ENCODE data around the gene URB2.
A peak's percentile ranks its signal among the peaks of the same experiment; 100 is the strongest.
"Not testable (repeated sequence)": the region's sequence is repeated elsewhere in the genome, so short reads cannot be mapped to it uniquely, and the experiment has no call there.

Gene URB2

GRCh38 chr1:229671310-229671709 lies 45.3 kb downstream of the URB2 start:
- H3K4me3 ChIP-seq (ENCODE audit: low read length): no peak overlapping the region
- DNase-seq (ENCODE audit: low read depth, low spot score): peak; percentile 51

DNA sequence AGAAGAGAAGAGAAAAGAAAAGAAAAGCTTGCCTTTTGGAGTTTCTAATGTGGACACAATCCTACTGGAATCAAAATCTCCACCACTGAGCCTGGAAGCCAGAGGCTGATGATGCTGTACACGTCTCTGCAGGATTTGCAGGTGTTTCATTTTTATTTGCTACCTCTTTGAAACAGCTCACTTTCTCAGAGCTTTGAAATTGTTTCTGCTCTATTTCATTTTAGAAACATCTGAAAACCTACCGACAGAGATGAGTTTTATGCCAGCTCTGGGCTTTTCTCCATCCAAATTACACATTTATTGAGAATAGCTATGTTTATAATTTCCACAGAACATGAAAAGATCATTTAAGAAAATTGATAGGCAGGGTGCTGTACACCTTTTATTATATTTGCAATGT lies 46.2 kb downstream of the URB2 start:
- DNase-seq (ENCODE audit: low read depth, low spot score): no peak
- H3K4me3 ChIP-seq (ENCODE audit: low read length): no peak overlapping the region

DNA sequence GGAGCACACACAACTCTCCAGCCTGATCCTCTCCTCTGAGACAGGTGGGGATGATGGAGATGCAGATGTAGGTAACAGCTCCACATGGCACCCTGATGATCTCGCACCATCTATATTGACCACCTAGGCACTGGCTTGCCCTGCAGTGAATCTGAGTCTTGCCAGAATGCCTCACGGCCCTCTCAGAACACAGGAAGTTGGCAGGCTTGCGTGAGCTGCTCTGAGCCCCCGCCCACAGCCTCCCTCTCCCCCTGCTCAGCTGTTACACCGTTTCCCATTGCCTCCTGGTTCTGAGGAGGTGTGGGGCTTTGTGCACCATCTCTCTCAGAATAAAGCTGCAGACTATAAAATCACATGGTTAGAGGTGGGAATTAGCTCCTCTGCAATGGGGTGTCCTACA lies 48.0 kb downstream of the URB2 start:
- peak; percentile 58 for DNase-seq (ENCODE audit: low read depth, low spot score)
- H3K4me3 ChIP-seq (ENCODE audit: low read length): no peak overlapping the region

DNA sequence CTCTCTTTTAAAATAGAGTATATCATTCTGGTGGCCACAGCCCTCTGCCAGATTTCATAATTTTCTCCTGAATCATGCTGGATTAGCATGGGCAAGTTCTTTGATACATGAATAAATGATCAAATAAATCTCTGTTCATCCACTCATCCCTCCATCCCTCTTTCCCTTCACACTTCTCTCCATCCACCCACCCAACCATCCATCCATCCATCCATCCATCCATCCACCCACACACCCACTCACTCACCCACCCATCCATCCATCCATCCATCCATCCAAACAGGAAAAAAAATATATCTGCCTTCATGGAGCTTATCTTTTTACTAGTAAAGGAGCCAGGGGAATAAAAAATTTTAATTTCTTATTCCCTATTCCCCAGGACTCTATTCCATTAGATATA lies 49.3 kb downstream of the URB2 start:
- no peak overlapping the region for H3K4me3 ChIP-seq (ENCODE audit: low read length)
- no peak for DNase-seq (ENCODE audit: low read depth, low spot score)

DNA sequence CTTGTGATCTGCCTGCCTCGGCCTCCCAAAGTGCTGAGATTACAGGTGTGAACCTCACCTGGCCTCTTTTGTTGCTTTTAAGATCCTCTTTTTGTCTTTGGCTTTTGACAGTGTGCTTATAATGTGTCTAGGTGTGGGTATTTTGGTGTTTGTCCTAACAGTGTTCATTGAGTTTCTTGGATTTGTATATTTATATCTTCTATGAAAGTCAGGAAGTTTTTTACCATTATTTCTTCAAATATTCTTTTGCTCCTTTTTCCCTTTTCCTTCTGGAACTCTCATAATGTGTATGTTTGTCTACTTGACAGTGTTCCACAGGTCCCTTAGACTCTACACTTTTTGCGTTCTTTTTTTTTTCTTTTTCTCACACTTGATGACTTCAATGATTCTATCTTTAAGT lies 59.1 kb downstream of the URB2 start:
- no peak overlapping the region for H3K4me3 ChIP-seq (ENCODE audit: low read length)
- no peak for DNase-seq (ENCODE audit: low read depth, low spot score)

DNA sequence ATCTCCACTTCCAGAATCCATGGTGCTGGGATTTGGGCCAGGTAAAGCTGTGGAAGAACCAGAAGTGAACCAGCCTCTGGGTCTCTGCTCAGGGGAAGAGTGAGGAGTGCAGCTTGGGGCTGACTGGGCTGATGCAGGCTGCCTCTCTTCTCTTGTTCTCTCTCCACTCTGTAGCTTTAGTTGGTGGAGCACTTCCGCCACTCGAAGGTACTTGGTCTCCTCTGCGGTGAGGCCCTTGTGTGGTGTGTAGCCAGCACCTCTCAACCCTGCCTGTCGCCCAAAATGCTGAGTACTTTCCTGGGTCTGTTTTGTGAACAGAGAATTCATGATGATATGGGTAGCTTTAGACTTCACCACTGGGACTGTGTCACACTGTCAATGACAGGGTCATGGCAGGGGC lies 63.2 kb downstream of the URB2 start:
- no peak for DNase-seq (ENCODE audit: low read depth, low spot score)
- H3K4me3 ChIP-seq (ENCODE audit: low read length): no peak overlapping the region

- DNase-seq (ENCODE audit: low read depth, low spot score): no peak
- no peak overlapping the region for H3K4me3 ChIP-seq (ENCODE audit: low read length)
Observed at GRCh38 chr1:229689904-229690303, 63.9 kb downstream of the URB2 start.

GRCh38 chr1:229690662-229691061 lies 64.6 kb downstream of the URB2 start:
- no peak for DNase-seq (ENCODE audit: low read depth, low spot score)
- no peak overlapping the region for H3K4me3 ChIP-seq (ENCODE audit: low read length)

- peak; percentile 68 for DNase-seq (ENCODE audit: low read depth, low spot score)
- no peak overlapping the region for H3K4me3 ChIP-seq (ENCODE audit: low read length)
Observed at GRCh38 chr1:229691362-229691761, 65.3 kb downstream of the URB2 start.

DNA sequence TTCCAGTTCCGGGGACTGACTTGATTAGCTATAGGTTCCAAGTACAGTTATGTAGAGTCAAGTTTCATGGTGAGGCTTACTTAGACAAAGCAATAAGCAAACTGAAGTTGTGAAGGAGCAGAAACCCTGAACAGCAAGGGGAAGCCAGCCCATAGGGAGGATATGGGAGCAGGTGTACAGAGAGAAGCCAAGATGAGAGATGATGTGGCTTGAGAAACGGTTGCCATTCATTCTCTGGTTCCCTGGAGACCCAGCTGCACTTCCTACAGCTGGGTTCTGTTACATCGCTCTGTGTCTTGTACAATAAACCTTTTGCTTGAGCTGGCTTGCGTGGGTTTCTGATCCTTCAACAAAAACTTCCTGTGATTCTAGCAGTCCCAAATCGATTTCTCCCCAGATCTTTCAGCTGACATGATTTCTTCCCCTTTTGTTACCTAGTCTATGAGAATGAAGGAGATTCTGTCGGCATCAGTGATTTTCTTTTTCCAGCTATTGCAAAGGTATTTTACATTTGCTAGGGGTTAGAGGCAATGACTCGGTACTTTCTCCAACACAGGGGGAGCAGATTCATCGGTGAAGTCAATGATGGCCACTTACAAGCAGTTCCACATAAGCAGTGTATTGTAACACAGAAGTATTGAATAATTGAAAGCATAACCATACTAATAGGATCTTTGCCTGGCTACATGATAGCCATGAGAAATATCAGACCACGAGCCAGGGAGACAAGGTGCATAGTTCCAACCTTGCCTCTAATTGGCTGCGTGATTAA lies 67.3 kb downstream of the URB2 start:
- DNase-seq (ENCODE audit: low read depth, low spot score): peak; percentile 95
- H3K4me3 ChIP-seq (ENCODE audit: low read length): peak overlapping the region; percentile 41

DNA sequence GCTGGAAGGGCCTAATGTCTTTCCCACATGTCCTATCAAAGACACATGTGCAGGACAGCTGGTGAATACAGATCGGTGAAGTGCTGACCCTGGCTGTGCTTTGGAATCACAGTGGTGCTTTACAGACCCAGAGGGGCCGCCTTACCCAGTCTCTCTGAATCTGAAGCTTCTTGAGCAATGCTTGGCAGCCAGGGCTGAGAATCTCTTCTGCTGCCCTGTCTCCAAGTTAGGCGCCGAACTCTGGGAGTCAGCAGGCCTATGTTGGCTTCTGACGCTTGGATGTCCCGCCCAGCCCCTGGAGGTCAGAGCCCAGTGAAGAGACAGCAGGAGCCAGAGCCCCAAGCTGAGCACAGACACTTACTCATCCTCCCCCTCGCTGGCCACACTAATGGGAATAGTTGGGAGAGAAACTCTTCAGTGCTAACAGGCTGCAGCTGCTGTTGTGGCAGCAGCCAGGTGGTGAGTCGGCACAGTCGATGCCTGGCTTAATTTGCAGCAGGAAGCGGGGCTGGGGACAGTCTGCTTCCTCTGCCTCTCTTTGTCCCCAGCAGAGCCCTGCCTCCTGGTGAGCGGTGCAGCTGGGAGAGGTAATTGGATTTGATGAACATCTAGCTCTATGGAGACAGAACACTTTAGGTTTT lies 68.1 kb downstream of the URB2 start:
- DNase-seq (ENCODE audit: low read depth, low spot score): peak; percentile 87
- peak overlapping the region; percentile 41 for H3K4me3 ChIP-seq (ENCODE audit: low read length)

DNA sequence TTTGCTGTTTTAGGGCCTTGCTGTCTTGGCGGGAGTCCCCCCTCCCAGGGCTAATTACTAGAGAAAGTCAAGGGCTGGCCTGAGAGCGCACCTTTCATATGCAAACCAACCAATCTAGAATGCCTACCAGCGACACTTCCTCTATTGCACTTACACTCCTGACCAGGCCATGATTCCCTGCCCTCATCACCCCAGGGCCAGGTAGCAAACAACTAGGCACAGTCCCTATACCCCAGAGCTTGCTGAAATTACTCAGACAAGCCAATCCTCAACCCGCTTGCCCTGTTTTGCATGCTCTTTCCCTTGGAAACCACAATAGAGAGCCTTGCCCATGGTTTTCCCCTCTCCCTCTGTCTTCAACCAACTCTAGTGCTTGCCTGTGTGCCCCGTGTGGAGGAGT lies 70.3 kb downstream of the URB2 start:
- no peak overlapping the region for H3K4me3 ChIP-seq (ENCODE audit: low read length)
- DNase-seq (ENCODE audit: low read depth, low spot score): peak; percentile 64

GRCh38 chr1:229699613-229700267 lies 73.7 kb downstream of the URB2 start:
- DNase-seq (ENCODE audit: low read depth, low spot score): no peak
- no peak overlapping the region for H3K4me3 ChIP-seq (ENCODE audit: low read length)

DNA sequence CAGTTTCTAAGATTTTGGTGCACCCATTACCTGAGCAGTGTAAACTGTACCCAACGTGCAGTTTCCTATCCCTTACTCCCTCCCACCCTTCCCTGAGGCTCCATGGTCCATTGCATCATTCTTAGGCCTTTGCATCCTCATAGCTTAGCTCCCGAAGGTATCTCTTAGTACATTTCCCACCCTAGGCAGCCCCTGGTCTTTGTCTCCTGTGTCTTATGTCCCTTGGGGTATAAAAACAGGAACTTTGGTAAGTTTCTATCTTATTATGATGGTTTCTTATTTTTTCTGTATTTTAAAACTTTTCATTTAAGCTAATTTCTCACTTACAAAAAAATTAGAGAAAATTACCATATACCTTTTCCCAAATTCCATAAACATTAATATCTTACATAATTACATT lies 78.1 kb downstream of the URB2 start:
- no peak for DNase-seq (ENCODE audit: low read depth, low spot score)
- no peak overlapping the region for H3K4me3 ChIP-seq (ENCODE audit: low read length)

DNA sequence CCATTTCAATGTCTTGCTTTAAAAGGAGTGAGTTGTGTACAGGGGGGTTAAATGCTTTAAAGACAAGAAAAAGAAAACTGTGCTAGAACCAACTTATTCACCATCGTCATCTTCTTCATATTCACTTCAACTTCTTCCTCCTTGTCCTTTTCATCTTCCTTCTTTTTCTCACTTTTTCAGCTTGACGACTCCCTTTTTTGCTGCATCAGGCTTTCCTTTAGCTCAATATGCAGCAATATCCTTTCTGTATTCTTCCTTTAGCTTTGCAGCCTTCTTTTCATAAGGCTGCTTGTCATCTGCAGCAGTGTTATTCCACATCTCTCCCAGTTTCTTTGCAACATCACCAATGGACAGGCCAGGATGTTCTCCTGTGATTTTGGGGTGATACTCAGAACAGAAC lies 79.1 kb downstream of the URB2 start:
- not testable (repeated sequence) for DNase-seq (ENCODE audit: low read depth, low spot score)

GRCh38 chr1:229707127-229707526 lies 81.1 kb downstream of the URB2 start:
- not testable (repeated sequence) for H3K4me3 ChIP-seq (ENCODE audit: low read length); DNase-seq (ENCODE audit: low read depth, low spot score)

More for the DNA sequence above, 79.1 kb downstream of the URB2 start:
- H3K4me3 ChIP-seq (ENCODE audit: low read length): not testable (repeated sequence)

- H3K4me3 ChIP-seq (ENCODE audit: low read length): no peak overlapping the region
- DNase-seq (ENCODE audit: low read depth, low spot score): no peak
Observed at GRCh38 chr1:229709500-229710013, 83.5 kb downstream of the URB2 start.

All from Jurkat, Clone E6-1 (cell line).